Measurements from ENCODE around the gene PGLYRP3. TPM values are rescaled to one million over a fixed set of nuclear protein-coding genes. Genes with fewer than 3 reads are reported as not detected.
A peak's percentile ranks its signal among the peaks of the same experiment; 100 is the strongest.

The PGLYRP3 gene
- total and polyA plus RNA-seq, 5 donors from 2014 or later: not detected

GRCh38 chr1:153277852-153278251 lies 34.9 kb downstream of the PGLYRP3 start:
- H3K27me3 ChIP-seq (ENCODE audit: control insufficient read depth, insufficient read depth, low read length): peaks cover 5% of the 10 kb centered on the region
- ATAC-seq (ENCODE audit: low read depth in 2 of 2): peak in 1 of 2 donors; percentile 53
- no peaks in the 10 kb centered on the region for H3K36me3 Mint-ChIP-seq
- no peak overlapping the region for H3K4me3 ChIP-seq (ENCODE audit: low read depth, low read length)
- H3K36me3 ChIP-seq (ENCODE audit: control insufficient read depth, insufficient read depth, low read length): no peaks in the 10 kb centered on the region
- peaks cover 0 to 1% (median 0%) of the 10 kb centered on the region in 7 donors for H3K9me3 Mint-ChIP-seq
- peaks cover 16% of the 10 kb centered on the region for H3K27me3 Mint-ChIP-seq
- no peaks in the 10 kb centered on the region for H3K4me1 Mint-ChIP-seq
- peak overlapping the region in 1 of 3 donors; percentile 22 for H3K27ac Mint-ChIP-seq
- no peaks in the 10 kb centered on the region for H3K4me1 ChIP-seq (ENCODE audit: control insufficient read depth, insufficient read depth, low read length, poor library complexity, severe bottlenecking)
- no peaks in the 10 kb centered on the region for H3K9me3 ChIP-seq (ENCODE audit: control insufficient read depth in 2 of 2, low read length in 2 of 2)
- peak in 2 of 3 donors; percentile 30 to 53 for DNase-seq
- no peak overlapping the region for H3K27ac ChIP-seq (ENCODE audit: insufficient read depth, low read length, poor library complexity, severe bottlenecking)
- H3K4me3 Mint-ChIP-seq: no peak overlapping the region

GRCh38 chr1:153272186-153272585 lies 40.6 kb downstream of the PGLYRP3 start:
- Histone ChIP-seq H3K9me3 (ENCODE audit: control insufficient read depth in 2 of 2, low read length in 2 of 2) (no peaks in the 10 kb centered on the region), H3K27me3 (ENCODE audit: control insufficient read depth, insufficient read depth, low read length) (peaks cover 4% of the 10 kb centered on the region), H3K36me3 (ENCODE audit: control insufficient read depth, insufficient read depth, low read length) (no peaks in the 10 kb centered on the region), H3K4me1 (ENCODE audit: control insufficient read depth, insufficient read depth, low read length, poor library complexity, severe bottlenecking) (no peaks in the 10 kb centered on the region), H3K27ac (ENCODE audit: insufficient read depth, low read length, poor library complexity, severe bottlenecking) (no peak overlapping the region), H3K4me3 (ENCODE audit: low read depth, low read length) (no peak overlapping the region)
- Mint-ChIP-seq H3K9me3 (peaks cover 0 to 1% (median 0%) of the 10 kb centered on the region in 7 donors), H3K27me3 (peaks cover 51% of the 10 kb centered on the region), H3K27ac (no peak overlapping the region), H3K36me3 (no peaks in the 10 kb centered on the region), H3K4me3 (no peak overlapping the region), H3K4me1 (peaks cover 0 to 4% (median 0%) of the 10 kb centered on the region in 4 donors)
- DNase-seq: no peak
- peak in 1 of 2 donors; percentile 8 for ATAC-seq (ENCODE audit: low read depth in 2 of 2)

GRCh38 chr1:153271711-153272110 lies 41.0 kb downstream of the PGLYRP3 start:
- H3K4me3 ChIP-seq (ENCODE audit: low read depth, low read length): no peak overlapping the region
- Mint-ChIP-seq H3K36me3 (no peaks in the 10 kb centered on the region), H3K4me3 (no peak overlapping the region), H3K9me3 (peaks cover 0 to 1% (median 0%) of the 10 kb centered on the region in 7 donors), H3K27ac (no peak overlapping the region), H3K4me1 (peaks cover 0 to 5% (median 0%) of the 10 kb centered on the region in 4 donors), H3K27me3 (peaks cover 56% of the 10 kb centered on the region)
- H3K4me1 ChIP-seq (ENCODE audit: control insufficient read depth, insufficient read depth, low read length, poor library complexity, severe bottlenecking): no peaks in the 10 kb centered on the region
- no peaks in the 10 kb centered on the region for H3K36me3 ChIP-seq (ENCODE audit: control insufficient read depth, insufficient read depth, low read length)
- no peaks in the 10 kb centered on the region for H3K9me3 ChIP-seq (ENCODE audit: control insufficient read depth in 2 of 2, low read length in 2 of 2)
- peaks cover 4% of the 10 kb centered on the region for H3K27me3 ChIP-seq (ENCODE audit: control insufficient read depth, insufficient read depth, low read length)
- ATAC-seq (ENCODE audit: low read depth in 2 of 2) (no peak), DNase-seq (no peak)
- no peak overlapping the region for H3K27ac ChIP-seq (ENCODE audit: insufficient read depth, low read length, poor library complexity, severe bottlenecking)

GRCh38 chr1:153265457-153265856 lies 47.3 kb downstream of the PGLYRP3 start:
- Mint-ChIP-seq H3K27ac (no peak overlapping the region), H3K4me1 (peaks cover 0 to 21% (median 14%) of the 10 kb centered on the region in 4 donors), H3K36me3 (no peaks in the 10 kb centered on the region), H3K4me3 (no peak overlapping the region), H3K9me3 (peaks cover 0 to 2% (median 0%) of the 10 kb centered on the region in 7 donors), H3K27me3 (peaks cover 80% of the 10 kb centered on the region)
- ATAC-seq (ENCODE audit: low read depth in 2 of 2) (no peak), DNase-seq (no peak)
- H3K36me3 ChIP-seq (ENCODE audit: control insufficient read depth, insufficient read depth, low read length): no peaks in the 10 kb centered on the region
- no peaks in the 10 kb centered on the region for H3K9me3 ChIP-seq (ENCODE audit: control insufficient read depth in 2 of 2, low read length in 2 of 2)
- no peak overlapping the region for H3K4me3 ChIP-seq (ENCODE audit: low read depth, low read length)
- peaks cover 23% of the 10 kb centered on the region for H3K4me1 ChIP-seq (ENCODE audit: control insufficient read depth, insufficient read depth, low read length, poor library complexity, severe bottlenecking)
- no peak overlapping the region for H3K27ac ChIP-seq (ENCODE audit: insufficient read depth, low read length, poor library complexity, severe bottlenecking)
- H3K27me3 ChIP-seq (ENCODE audit: control insufficient read depth, insufficient read depth, low read length): peaks cover 36% of the 10 kb centered on the region

DNA sequence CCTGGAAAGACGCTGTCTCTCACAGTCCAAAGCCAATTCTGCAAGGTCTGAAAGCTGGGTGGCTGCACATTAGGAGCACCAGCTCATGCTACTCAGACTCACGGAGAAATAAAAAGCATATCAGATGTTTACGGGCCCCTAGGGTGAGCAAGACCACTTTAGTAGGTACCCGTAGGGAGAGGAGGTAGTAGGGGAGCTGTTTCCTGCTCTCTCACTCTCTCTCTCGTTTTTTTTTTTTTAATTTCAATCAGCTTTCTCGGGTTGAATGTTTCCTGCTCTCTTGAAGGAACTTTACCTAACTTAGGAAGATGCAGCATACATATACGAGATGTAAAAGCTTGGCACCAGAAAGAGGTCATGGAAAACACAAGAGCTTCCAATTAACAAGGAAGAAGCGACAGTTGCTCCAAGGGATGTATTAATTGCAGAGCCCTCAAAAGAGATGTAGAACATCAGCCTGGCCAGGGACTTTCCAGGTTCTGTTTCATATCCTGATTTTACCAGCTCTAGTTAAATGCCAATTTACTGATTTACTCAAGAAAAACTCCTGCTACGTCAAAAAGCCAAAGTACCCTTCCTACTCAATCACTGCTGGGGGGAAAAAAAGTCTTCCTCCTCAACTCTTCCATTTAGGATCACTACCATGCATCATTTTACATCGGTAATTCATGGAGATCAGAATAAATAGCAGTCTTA lies 50.1 kb downstream of the PGLYRP3 start:
- DNase-seq: no peak
- H3K9me3 Mint-ChIP-seq: peaks cover 0 to 2% (median 0%) of the 10 kb centered on the region in 7 donors

DNA sequence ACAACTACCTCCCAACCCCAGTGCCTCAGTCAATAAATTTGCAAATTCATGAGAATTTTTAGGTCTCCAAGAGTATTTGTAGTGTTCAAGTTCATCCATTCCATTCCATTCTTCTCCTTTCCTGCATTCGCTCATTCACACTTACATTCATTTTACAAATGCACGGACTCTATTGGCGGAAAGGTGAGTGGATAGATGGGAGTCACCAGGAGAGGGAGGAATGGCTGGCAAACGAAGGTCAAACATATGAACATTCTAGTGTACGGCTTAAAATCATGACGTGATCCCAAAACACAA lies 50.7 kb downstream of the PGLYRP3 start:
- peaks cover 64% of the 10 kb centered on the region for H3K27me3 Mint-ChIP-seq
- H3K27ac ChIP-seq (ENCODE audit: insufficient read depth, low read length, poor library complexity, severe bottlenecking): no peak overlapping the region
- H3K9me3 ChIP-seq (ENCODE audit: control insufficient read depth in 2 of 2, low read length in 2 of 2): no peaks in the 10 kb centered on the region
- peaks cover 0 to 30% (median 20%) of the 10 kb centered on the region in 4 donors for H3K4me1 Mint-ChIP-seq
- H3K36me3 ChIP-seq (ENCODE audit: control insufficient read depth, insufficient read depth, low read length): no peaks in the 10 kb centered on the region
- H3K4me3 Mint-ChIP-seq: peak overlapping the region; percentile 49 to 84 (median 74)
- no peaks in the 10 kb centered on the region for H3K36me3 Mint-ChIP-seq
- peaks cover 0 to 2% (median 0%) of the 10 kb centered on the region in 7 donors for H3K9me3 Mint-ChIP-seq
- peaks cover 35% of the 10 kb centered on the region for H3K27me3 ChIP-seq (ENCODE audit: control insufficient read depth, insufficient read depth, low read length)
- ATAC-seq (ENCODE audit: low read depth in 2 of 2) (no peak), DNase-seq (no peak)
- no peak overlapping the region for H3K27ac Mint-ChIP-seq
- peaks cover 26% of the 10 kb centered on the region for H3K4me1 ChIP-seq (ENCODE audit: control insufficient read depth, insufficient read depth, low read length, poor library complexity, severe bottlenecking)
- peak overlapping the region; percentile 58 for H3K4me3 ChIP-seq (ENCODE audit: low read depth, low read length)

More for the DNA sequence above, 50.1 kb downstream of the PGLYRP3 start:
- peak overlapping the region; percentile 58 for H3K4me3 ChIP-seq (ENCODE audit: low read depth, low read length)
- H3K36me3 Mint-ChIP-seq: no peaks in the 10 kb centered on the region
- H3K4me1 Mint-ChIP-seq: peaks cover 0 to 30% (median 23%) of the 10 kb centered on the region in 4 donors
- H3K4me3 Mint-ChIP-seq: peak overlapping the region; percentile 15 to 84 (median 66)
- no peaks in the 10 kb centered on the region for H3K9me3 ChIP-seq (ENCODE audit: control insufficient read depth in 2 of 2, low read length in 2 of 2)
- ATAC-seq (ENCODE audit: low read depth in 2 of 2): no peak
- H3K27ac ChIP-seq (ENCODE audit: insufficient read depth, low read length, poor library complexity, severe bottlenecking): no peak overlapping the region
- H3K27me3 ChIP-seq (ENCODE audit: control insufficient read depth, insufficient read depth, low read length): peaks cover 39% of the 10 kb centered on the region
- peaks cover 69% of the 10 kb centered on the region for H3K27me3 Mint-ChIP-seq
- no peaks in the 10 kb centered on the region for H3K36me3 ChIP-seq (ENCODE audit: control insufficient read depth, insufficient read depth, low read length)
- no peak overlapping the region for H3K27ac Mint-ChIP-seq
- H3K4me1 ChIP-seq (ENCODE audit: control insufficient read depth, insufficient read depth, low read length, poor library complexity, severe bottlenecking): peaks cover 26% of the 10 kb centered on the region

GRCh38 chr1:153261281-153262069 lies 51.3 kb downstream of the PGLYRP3 start:
- Histone ChIP-seq H3K4me1 (ENCODE audit: control insufficient read depth, insufficient read depth, low read length, poor library complexity, severe bottlenecking) (peaks cover 26% of the 10 kb centered on the region), H3K27ac (ENCODE audit: insufficient read depth, low read length, poor library complexity, severe bottlenecking) (no peak overlapping the region), H3K9me3 (ENCODE audit: control insufficient read depth in 2 of 2, low read length in 2 of 2) (no peaks in the 10 kb centered on the region), H3K27me3 (ENCODE audit: control insufficient read depth, insufficient read depth, low read length) (peaks cover 33% of the 10 kb centered on the region), H3K36me3 (ENCODE audit: control insufficient read depth, insufficient read depth, low read length) (no peaks in the 10 kb centered on the region), H3K4me3 (ENCODE audit: low read depth, low read length) (peak overlapping the region; percentile 58)
- Mint-ChIP-seq H3K27me3 (peaks cover 58% of the 10 kb centered on the region), H3K9me3 (peaks cover 0 to 2% (median 0%) of the 10 kb centered on the region in 7 donors), H3K36me3 (no peaks in the 10 kb centered on the region), H3K4me3 (peak overlapping the region; percentile 49 to 84 (median 74)), H3K4me1 (peaks cover 0 to 30% (median 20%) of the 10 kb centered on the region in 4 donors), H3K27ac (no peak overlapping the region)
- DNase-seq (peak in 2 of 3 donors; percentile 9 to 18), ATAC-seq (ENCODE audit: low read depth in 2 of 2) (peak; percentile 10 to 38)

Data from CD4-positive, CD25-positive, alpha-beta regulatory T cell (primary cell).